HepG2 (cell line): ENCODE data around the gene MPV17L. TPM values are rescaled to one million over a fixed set of nuclear protein-coding genes. Genes with fewer than 3 reads are reported as not detected.

Source experiments
- ATAC-seq: fragments of 200-7000 bp; cut with Tn5 transposase; 3 replicates; pipeline ENCODE4 v1.9.1; 2020; ENCODE audit warnings: mild to moderate bottlenecking, moderate library complexity
- BruUV-seq: library from RNA; stranded (reverse); fragments of 400-500 nt; replicated peaks from 2 replicates; lab custom pipeline; 2021; lab: Mats Ljungman, UMichigan
- CTCF ChIA-PET: fragments of 300-600 bp; formaldehyde crosslinking; extraction: SDS; loops from one replicate; lab custom pipeline; 2021; ENCODE audit warnings: low total read pairs, inconsistent platforms, low intra/inter-chr PET ratio; lab: Yijun Ruan, JAX
- POLR2A ChIA-PET: fragments of 350-600 bp; sonication (Branson Sonifier 250); formaldehyde crosslinking; loops from one replicate; lab custom pipeline; 2020; ENCODE audit warnings: antibody characterized with exemption, inconsistent platforms; lab: Yijun Ruan, JAX
- DNase-seq: peaks from one replicate; pipeline ENCODE4 v3.0.0-alpha.2; 2015; ENCODE audit warnings: low spot score
- FAIRE-seq: peaks from 3 replicates; lab custom pipeline; 2011; peaks lifted over from hg19 to GRCh38; lab: Jason Lieb, UNC
- H2AFZ ChIP-seq: one replicate; pipeline ENCODE4 v1.6.1; 2011; ENCODE audit warnings: low read length, inconsistent platforms
- H3K27ac ChIP-seq: fragments of 300-600 bp; 3 replicates; pipeline ENCODE4 v1.8.0; 2011; ENCODE audit warnings: mixed run types, mild to moderate bottlenecking, mixed read lengths, low read length, inconsistent platforms; ENCODE audit not compliant: insufficient read depth; ENCODE audit errors: extremely low read length
- H3K27me3 ChIP-seq, 2 experiments: fragments of 200-600 bp in 1 of 2; 2 replicates in 1 of 2; 3 replicates in 1 of 2; pipeline versions ENCODE4 v1.6.0 to v1.8.0; 2011; ENCODE audit warnings: low read length in 2 of 2, mild to moderate bottlenecking in 2 of 2, moderate library complexity in 2 of 2, inconsistent platforms in 1 of 2; ENCODE audit not compliant: insufficient read depth in 2 of 2, control insufficient read depth in 1 of 2
- H3K36me3 ChIP-seq, 2 experiments: fragments of 200-600 bp in 1 of 2; replicated peaks in 1 of 2; 2 replicates in 1 of 2; 3 replicates in 1 of 2; pipeline versions ENCODE4 v1.5.1 to v1.8.0; 2011; ENCODE audit warnings: low read length in 2 of 2, inconsistent platforms in 1 of 2; ENCODE audit not compliant: insufficient read depth in 2 of 2, control insufficient read depth in 1 of 2
- H3K4me1 ChIP-seq: 2 replicates; pipeline ENCODE4 v1.5.1; 2012; ENCODE audit warnings: low read length, inconsistent platforms; ENCODE audit not compliant: insufficient read depth
- H3K4me2 ChIP-seq: 2 replicates; pipeline ENCODE4 v1.6.0; 2011; ENCODE audit warnings: low read depth, low read length, inconsistent platforms
- H3K4me3 ChIP-seq, 3 experiments: fragments of 200-600 bp in 1 of 3; sonication (generic), shearing (Covaris generic) in 1 of 3; replicated peaks in 1 of 3; 2 replicates each; pipeline ENCODE4 v1.5.1; 2011 to 2016; ENCODE audit warnings: low read length in 3 of 3, inconsistent platforms in 2 of 3, low read depth in 2 of 3, mild to moderate bottlenecking in 2 of 3, control low read depth in 1 of 3, mixed read lengths in 1 of 3; ENCODE audit not compliant: insufficient read depth in 1 of 3
- H3K79me2 ChIP-seq: one replicate; pipeline ENCODE4 v1.6.1; 2011; ENCODE audit warnings: low read length, inconsistent platforms; ENCODE audit not compliant: insufficient read depth
- H3K9ac ChIP-seq: 2 replicates; pipeline ENCODE4 v1.6.0; 2011; ENCODE audit warnings: mild to moderate bottlenecking, low read depth, low read length, inconsistent platforms; ENCODE audit not compliant: insufficient read depth
- H3K9me3 ChIP-seq: 2 replicates; pipeline ENCODE4 v1.5.1; 2012; ENCODE audit warnings: mild to moderate bottlenecking, low read length
- H4K20me1 ChIP-seq: 2 replicates; pipeline ENCODE4 v1.6.0; 2011; ENCODE audit warnings: inconsistent platforms, mild to moderate bottlenecking, low read length, moderate library complexity; ENCODE audit not compliant: insufficient read depth
- DPF2 ChIP-seq: sonication (generic); formaldehyde crosslinking; IDR thresholded peaks from 2 replicates; pipeline ENCODE4 v1.4.0; 2020; ENCODE audit warnings: mild to moderate bottlenecking, low read depth, missing genetic modification reagents, borderline replicate concordance
- NFKB2 ChIP-seq: sonication (generic); formaldehyde crosslinking; IDR thresholded peaks from 2 replicates; pipeline ENCODE4 v1.4.0; 2020; ENCODE audit warnings: missing genetic modification reagents, borderline replicate concordance
- NR2F1 ChIP-seq, 2 experiments: fragments of 450-650 bp in 1 of 2; formaldehyde crosslinking in 1 of 2; IDR thresholded peaks; 2 replicates each; pipeline versions ENCODE4 v1.5.0 to v1.6.1; 2016 to 2020; ENCODE audit warnings: mild to moderate bottlenecking in 1 of 2, missing compliant biosample characterization in 1 of 2, missing genetic modification reagents in 1 of 2, moderate library complexity in 1 of 2
- PBX2 ChIP-seq: IDR thresholded peaks from 2 replicates; pipeline ENCODE4 v1.6.1; 2016; ENCODE audit warnings: control low read depth
- POLR2A ChIP-seq, 2 experiments: IDR thresholded peaks; 2 replicates each; pipeline ENCODE4 v1.6.1; 2011; ENCODE audit warnings: low read depth in 2 of 2, low read length in 2 of 2, mild to moderate bottlenecking in 1 of 2, moderate library complexity in 1 of 2; ENCODE audit not compliant: insufficient read depth in 1 of 2
- RAD51 ChIP-seq: fragments of 450-650 bp; IDR thresholded peaks from 2 replicates; pipeline ENCODE4 v1.6.1; 2016; ENCODE audit warnings: borderline replicate concordance
- TCF7 ChIP-seq: sonication (generic); IDR thresholded peaks from 2 replicates; pipeline ENCODE4 v1.6.1; 2016; ENCODE audit warnings: antibody characterized with exemption, low read depth
- ZNF136 ChIP-seq: sonication (generic); formaldehyde crosslinking; IDR thresholded peaks from 2 replicates; pipeline ENCODE4 v1.8.1; 2022; ENCODE audit warnings: low read depth, mild to moderate bottlenecking, moderate library complexity, missing genetic modification reagents
- ZNF281 ChIP-seq: sonication (generic); formaldehyde crosslinking; IDR thresholded peaks from 2 replicates; pipeline ENCODE4 v1.4.0; 2020; ENCODE audit warnings: missing genetic modification reagents, borderline replicate concordance
- WGBS: methylation state at CpG from one replicate; pipeline ENCODE4 v1.1.6; 2017; ENCODE audit warnings: low lambda C conversion rate; 5-methylcytosine and 5-hydroxymethylcytosine counted together
- in situ Hi-C: cut with HindIII; loops from 2 replicates; pipeline ENCODE4 v1.10.0; 2017; ENCODE audit warnings: low pct_unique_long_range_greater_than_20kb; ENCODE audit not compliant: extremely low pct_ligation_motif_present
- intact Hi-C: fragments of 100-400 bp; cut with micrococcal nuclease; formaldehyde crosslinking; loops from one replicate; pipeline ENCODE4 v1.10.0; 2022; ENCODE audit not compliant: unreplicated experiment
- polyA plus RNA-seq, 8 experiments: library from polyadenylated mRNA; depleted of rRNA in 3 of 8; stranded (reverse) in 7 of 8; unstranded in 1 of 8; fragments of >200 nt; fragmentation: Illumina TruSeq in 4 of 8; extraction: Trizol in 4 of 8; gene quantifications; 2 replicates each; pipeline versions ENCODE4 v1.2.1 to v1.2.3, GENCODE V29; 2011 to 2016; ENCODE audit warnings: low read depth in 4 of 8, missing spikeins in 1 of 8, mixed read lengths in 1 of 8; ENCODE audit not compliant: insufficient read depth in 1 of 8
- total RNA-seq, 5 experiments: library from RNA; depleted of rRNA; stranded (reverse); fragments of >200 nt; fragmentation: Illumina TruSeq; extraction: Trizol; gene quantifications; 2 replicates each; pipeline ENCODE4 v1.2.3, GENCODE V29; 2016; ENCODE audit warnings: low read depth in 1 of 5
- TF ChIP-seq, protein P1 (sequence below): sonication (generic); formaldehyde crosslinking; IDR thresholded peaks from 2 replicates; pipeline ENCODE4 v1.4.0; 2020; ENCODE audit warnings: missing genetic modification reagents, borderline replicate concordance

Gene MPV17L
- total and polyA plus RNA-seq, 2 of the 13 experiments (the other 11 are each of a cell fraction or from before 2014, with no cell fraction given): 34.7 to 63.8 TPM

DNA sequence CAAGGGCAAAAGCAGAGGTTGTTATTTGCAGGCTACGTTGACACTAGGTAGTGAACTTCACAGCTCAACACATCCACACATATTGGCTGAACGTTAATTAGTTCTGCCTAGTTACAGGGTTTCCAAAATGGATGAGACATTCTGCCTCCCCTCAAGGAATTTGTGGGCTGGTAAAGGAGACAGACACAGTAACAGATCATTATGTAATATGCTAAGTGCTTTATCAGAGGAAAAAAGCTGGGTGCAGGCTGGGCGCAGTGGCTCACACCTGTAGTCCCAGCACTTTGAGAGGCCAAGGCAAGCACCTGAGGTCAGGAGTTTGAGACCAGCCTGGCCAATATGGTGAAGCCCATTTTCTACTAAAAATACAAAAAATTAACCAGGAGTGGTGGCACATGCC, 65.0 kb downstream of the MPV17L start:
- no TSS peak for BruUV-seq
- intact Hi-C loops: no loop called here
- CTCF ChIA-PET: no interaction called here
- H3K79me2 ChIP-seq: no peaks in the 10 kb centered on the region
- no peak for FAIRE-seq
- H3K4me1 ChIP-seq: peaks cover 21% of the 10 kb centered on the region
- TF ChIP-seq NFKB2 (CRISPR knock-in tag): no peak
- no peak for TF ChIP-seq TCF7
- no peak for TF ChIP-seq ZNF136
- no peak for TF ChIP-seq POLR2A (IDR thresholded peaks at IDR 0.05; ENCODE audit: insufficient read depth in 1 of 2, low read depth in 2 of 2, low read length in 2 of 2)
- no peak for TF ChIP-seq NR2F1 (CRISPR knock-in tag; IDR thresholded peaks at IDR 0.05)
- TF ChIP-seq DPF2 (CRISPR knock-in tag): no peak
- no peak for TF ChIP-seq PBX2 (CRISPR knock-in tag)
- no peak for TF ChIP-seq RAD51
- TF ChIP-seq, protein P1, sequence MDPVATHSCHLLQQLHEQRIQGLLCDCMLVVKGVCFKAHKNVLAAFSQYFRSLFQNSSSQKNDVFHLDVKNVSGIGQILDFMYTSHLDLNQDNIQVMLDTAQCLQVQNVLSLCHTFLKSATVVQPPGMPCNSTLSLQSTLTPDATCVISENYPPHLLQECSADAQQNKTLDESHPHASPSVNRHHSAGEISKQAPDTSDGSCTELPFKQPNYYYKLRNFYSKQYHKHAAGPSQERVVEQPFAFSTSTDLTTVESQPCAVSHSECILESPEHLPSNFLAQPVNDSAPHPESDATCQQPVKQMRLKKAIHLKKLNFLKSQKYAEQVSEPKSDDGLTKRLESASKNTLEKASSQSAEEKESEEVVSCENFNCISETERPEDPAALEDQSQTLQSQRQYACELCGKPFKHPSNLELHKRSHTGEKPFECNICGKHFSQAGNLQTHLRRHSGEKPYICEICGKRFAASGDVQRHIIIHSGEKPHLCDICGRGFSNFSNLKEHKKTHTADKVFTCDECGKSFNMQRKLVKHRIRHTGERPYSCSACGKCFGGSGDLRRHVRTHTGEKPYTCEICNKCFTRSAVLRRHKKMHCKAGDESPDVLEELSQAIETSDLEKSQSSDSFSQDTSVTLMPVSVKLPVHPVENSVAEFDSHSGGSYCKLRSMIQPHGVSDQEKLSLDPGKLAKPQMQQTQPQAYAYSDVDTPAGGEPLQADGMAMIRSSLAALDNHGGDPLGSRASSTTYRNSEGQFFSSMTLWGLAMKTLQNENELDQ (CRISPR knock-in tag): no peak
- TF ChIP-seq ZNF281 (CRISPR knock-in tag): no peak
- TF ChIP-seq, all 625 proteins: peak for 0
- no peaks in the 10 kb centered on the region for H3K36me3 ChIP-seq
- no peaks in the 10 kb centered on the region for H3K27me3 ChIP-seq
- no peak overlapping the region for H3K4me3 ChIP-seq
- no peak for ATAC-seq
- H3K9ac ChIP-seq: no peak overlapping the region
- H3K27ac ChIP-seq: no peak overlapping the region
- no peak overlapping the region for H3K4me2 ChIP-seq
- WGBS: 54% methylated on average over 3 of the region's 3 CpGs
- no peak for DNase-seq
- no peaks in the 10 kb centered on the region for H3K9me3 ChIP-seq
- POLR2A ChIA-PET: no interaction called here
- in situ Hi-C loops: no loop called here
- H2AFZ ChIP-seq: no peak overlapping the region
- H4K20me1 ChIP-seq: no peaks in the 10 kb centered on the region
